ENCODE data around the gene LYG1.
A peak's percentile ranks its signal among the peaks of the same experiment; 100 is the strongest.
"Not testable (repeated sequence)": the region's sequence is repeated elsewhere in the genome, so short reads cannot be mapped to it uniquely, and the experiment has no call there.

LYG1 gene

GRCh38 chr2:99301097-99301496 is at the start of gene LYG1:
TSS of gene LYG1 (minus strand) at chr2:99301197. CDS start at chr2:99295670, 5,527 bp downstream.
- not testable (repeated sequence) for H3K4me1 Mint-ChIP-seq, H3K4me3 Mint-ChIP-seq, ATAC-seq, H3K27me3 Mint-ChIP-seq, H3K9me3 Mint-ChIP-seq, H3K27ac Mint-ChIP-seq
- H3K36me3 Mint-ChIP-seq = peaks cover 50% of the 10 kb centered on the region

- Mint-ChIP-seq H3K36me3 (peaks cover 7% of the 10 kb centered on the region), H3K9me3 (no peaks in the 10 kb centered on the region), H3K4me3 (no peak overlapping the region), H3K27ac (peak overlapping the region; percentile 34), H3K27me3 (no peaks in the 10 kb centered on the region), H3K4me1 (peaks cover 79% of the 10 kb centered on the region)
- no peak for ATAC-seq
Observed at GRCh38 chr2:99350194-99350593, 49.2 kb upstream of the LYG1 start.

GRCh38 chr2:99348173-99348572 is 47.2 kb upstream of the LYG1 start:
- H3K27ac Mint-ChIP-seq = peak overlapping the region; percentile 53
- ATAC-seq = peak; percentile 73
- H3K4me1 Mint-ChIP-seq = peaks cover 78% of the 10 kb centered on the region
- no peaks in the 10 kb centered on the region for H3K9me3 Mint-ChIP-seq
- H3K36me3 Mint-ChIP-seq = peaks cover 12% of the 10 kb centered on the region
- no peaks in the 10 kb centered on the region for H3K27me3 Mint-ChIP-seq
- H3K4me3 Mint-ChIP-seq = peak overlapping the region; percentile 21

- H3K4me3 Mint-ChIP-seq = no peak overlapping the region
- peaks cover 82% of the 10 kb centered on the region for H3K4me1 Mint-ChIP-seq
- no peaks in the 10 kb centered on the region for H3K27me3 Mint-ChIP-seq
- no peak overlapping the region for H3K27ac Mint-ChIP-seq
- ATAC-seq = no peak
- H3K36me3 Mint-ChIP-seq = peaks cover 14% of the 10 kb centered on the region
- no peaks in the 10 kb centered on the region for H3K9me3 Mint-ChIP-seq
Observed at GRCh38 chr2:99346218-99346617, 45.2 kb upstream of the LYG1 start.

- not testable (repeated sequence) for H3K9me3 Mint-ChIP-seq, H3K4me3 Mint-ChIP-seq, ATAC-seq, H3K27ac Mint-ChIP-seq, H3K27me3 Mint-ChIP-seq
- peaks cover 14% of the 10 kb centered on the region for H3K36me3 Mint-ChIP-seq
- peaks cover 74% of the 10 kb centered on the region for H3K4me1 Mint-ChIP-seq
Observed at GRCh38 chr2:99345446-99345845, 44.4 kb upstream of the LYG1 start.

GRCh38 chr2:99342536-99342935 is 41.5 kb upstream of the LYG1 start:
- no peaks in the 10 kb centered on the region for H3K9me3 Mint-ChIP-seq
- H3K27me3 Mint-ChIP-seq = no peaks in the 10 kb centered on the region
- no peak overlapping the region for H3K27ac Mint-ChIP-seq
- peaks cover 14% of the 10 kb centered on the region for H3K36me3 Mint-ChIP-seq
- no peak overlapping the region for H3K4me3 Mint-ChIP-seq
- ATAC-seq = no peak
- peaks cover 52% of the 10 kb centered on the region for H3K4me1 Mint-ChIP-seq

GRCh38 chr2:99340669-99341236 is 39.8 kb upstream of the LYG1 start:
- Mint-ChIP-seq H3K4me3 (no peak overlapping the region), H3K36me3 (peaks cover 14% of the 10 kb centered on the region), H3K27me3 (no peaks in the 10 kb centered on the region), H3K27ac (no peak overlapping the region), H3K4me1 (peaks cover 49% of the 10 kb centered on the region), H3K9me3 (no peaks in the 10 kb centered on the region)
- ATAC-seq = no peak

GRCh38 chr2:99338029-99338585 is 37.1 kb upstream of the LYG1 start:
- H3K9me3 Mint-ChIP-seq = no peaks in the 10 kb centered on the region
- peaks cover 9% of the 10 kb centered on the region for H3K36me3 Mint-ChIP-seq
- no peak for ATAC-seq
- no peaks in the 10 kb centered on the region for H3K27me3 Mint-ChIP-seq
- peaks cover 35% of the 10 kb centered on the region for H3K4me1 Mint-ChIP-seq
- no peak overlapping the region for H3K4me3 Mint-ChIP-seq
- no peak overlapping the region for H3K27ac Mint-ChIP-seq

- H3K36me3 Mint-ChIP-seq = peaks cover 6% of the 10 kb centered on the region
- ATAC-seq = peak; percentile 90
- H3K27me3 Mint-ChIP-seq = no peaks in the 10 kb centered on the region
- H3K4me3 Mint-ChIP-seq = no peak within 1 kb of the TSS
- H3K9me3 Mint-ChIP-seq = no peaks in the 10 kb centered on the region
- H3K4me1 Mint-ChIP-seq = peaks cover 28% of the 10 kb centered on the region
- H3K27ac Mint-ChIP-seq = no peak within 1 kb of the TSS
Observed at GRCh38 chr2:99337113-99338028, 36.4 kb upstream of the LYG1 start, which contains the start of gene EIF5B. TSS of gene EIF5B (plus strand) at chr2:99337389. CDS start at chr2:99337555, 166 bp downstream.

GRCh38 chr2:99336804-99337112 is 35.8 kb upstream of the LYG1 start:
- ATAC-seq = peak; percentile 22
- H3K4me3 Mint-ChIP-seq = no peak overlapping the region
- no peaks in the 10 kb centered on the region for H3K9me3 Mint-ChIP-seq
- no peaks in the 10 kb centered on the region for H3K27me3 Mint-ChIP-seq
- peaks cover 22% of the 10 kb centered on the region for H3K4me1 Mint-ChIP-seq
- no peak overlapping the region for H3K27ac Mint-ChIP-seq
- H3K36me3 Mint-ChIP-seq = peaks cover 8% of the 10 kb centered on the region

GRCh38 chr2:99335911-99336803 is 35.2 kb upstream of the LYG1 start, which contains the start of gene TXNDC9:
TSS of gene TXNDC9 (minus strand) at chr2:99336333. CDS start at chr2:99333210, 3,123 bp downstream.
- Mint-ChIP-seq H3K27me3 (no peaks in the 10 kb centered on the region), H3K36me3 (peaks cover 14% of the 10 kb centered on the region), H3K4me1 (peaks cover 17% of the 10 kb centered on the region), H3K4me3 (no peak within 1 kb of the TSS), H3K9me3 (no peaks in the 10 kb centered on the region), H3K27ac (no peak within 1 kb of the TSS)
- peak; percentile 94 for ATAC-seq

- Mint-ChIP-seq H3K27ac (no peak overlapping the region), H3K36me3 (peaks cover 54% of the 10 kb centered on the region), H3K27me3 (no peaks in the 10 kb centered on the region), H3K4me3 (no peak overlapping the region), H3K9me3 (no peaks in the 10 kb centered on the region), H3K4me1 (peaks cover 5% of the 10 kb centered on the region)
- no peak for ATAC-seq
Observed at GRCh38 chr2:99325384-99325783, 24.4 kb upstream of the LYG1 start.

GRCh38 chr2:99317873-99318200 is 16.8 kb upstream of the LYG1 start:
- H3K36me3 Mint-ChIP-seq = peaks cover 52% of the 10 kb centered on the region
- not testable (repeated sequence) for H3K4me1 Mint-ChIP-seq, H3K27me3 Mint-ChIP-seq, H3K27ac Mint-ChIP-seq, H3K9me3 Mint-ChIP-seq, ATAC-seq, H3K4me3 Mint-ChIP-seq

- Mint-ChIP-seq H3K27ac (no peak overlapping the region), H3K9me3 (peaks cover 5% of the 10 kb centered on the region), H3K4me3 (no peak overlapping the region), H3K4me1 (no peaks in the 10 kb centered on the region), H3K27me3 (no peaks in the 10 kb centered on the region), H3K36me3 (peaks cover 52% of the 10 kb centered on the region)
- ATAC-seq = no peak
Observed at GRCh38 chr2:99317161-99317872, 16.3 kb upstream of the LYG1 start.

Data from stimulated activated memory B cell treated with anti-CD40 and anti-IgM and Interleukin-4, amounts not matched to agents 10 μg/mL and 1 μg/mL and 100 μg/mL, for 72 hours (primary cell).